IMR-90 (cell line): ENCODE measurements around the gene ZC3H12D. TPM values are rescaled to one million over a fixed set of nuclear protein-coding genes. Genes with fewer than 3 reads are reported as not detected.

Experiments
- ATAC-seq: fragments of 200-7000 bp; cut with Tn5 transposase; 2 replicates; pipeline ENCODE4 v1.9.1; 2020; ENCODE audit warnings: low read depth, mild to moderate bottlenecking, moderate library complexity
- BruUV-seq: library from RNA; stranded (reverse); fragments of 400-500 nt; replicated peaks from 2 replicates; lab custom pipeline; 2021; lab: Mats Ljungman, UMichigan
- CTCF ChIA-PET: fragments of 300-600 bp; formaldehyde crosslinking; extraction: SDS; loops from one replicate; lab custom pipeline; 2021; ENCODE audit warnings: antibody characterized with exemption; lab: Yijun Ruan, JAX
- POLR2A ChIA-PET: fragments of 300-600 bp; sonication (Branson Sonifier 250); formaldehyde crosslinking; loops from one replicate; lab custom pipeline; 2022; ENCODE audit warnings: antibody characterized with exemption; ENCODE audit not compliant: unreplicated experiment; lab: Charles Lee
- DNase-seq: peaks from one replicate; pipeline ENCODE4 v3.0.0; 2013
- H2AFZ ChIP-seq: replicated peaks from 2 replicates; pipeline ENCODE3; 2013; ENCODE audit warnings: low read length, mild to moderate bottlenecking; ENCODE audit not compliant: poor library complexity
- H2AK5ac ChIP-seq: 2 replicates; pipeline ENCODE4 v1.6.1; 2013; ENCODE audit warnings: low read depth, low read length, inconsistent platforms
- H2AK9ac ChIP-seq: replicated peaks from 2 replicates; pipeline ENCODE3; 2013; ENCODE audit warnings: mild to moderate bottlenecking, low read depth, low read length, moderate library complexity; ENCODE audit not compliant: poor library complexity
- H2BK120ac ChIP-seq: 2 replicates; pipeline ENCODE4 v1.6.1; 2013; ENCODE audit warnings: low read depth, low read length, inconsistent platforms
- H2BK15ac ChIP-seq: 3 replicates; pipeline ENCODE4 v1.6.1; 2013; ENCODE audit warnings: low read depth, low read length, inconsistent platforms
- H2BK20ac ChIP-seq: 2 replicates; pipeline ENCODE4 v1.6.1; 2013; ENCODE audit warnings: low read depth, mild to moderate bottlenecking, inconsistent platforms, low read length, moderate library complexity
- H2BK5ac ChIP-seq: 2 replicates; pipeline ENCODE4 v1.6.1; 2013; ENCODE audit warnings: mild to moderate bottlenecking, low read depth, low read length, inconsistent platforms; ENCODE audit not compliant: poor library complexity, severe bottlenecking
- H3K14ac ChIP-seq: replicated peaks from 2 replicates; pipeline ENCODE4 v1.6.1; 2013; ENCODE audit warnings: low read depth, low read length, inconsistent platforms
- H3K18ac ChIP-seq: 2 replicates; pipeline ENCODE4 v1.6.1; 2013; ENCODE audit warnings: low read depth, low read length, control low read depth
- H3K23ac ChIP-seq: 2 replicates; pipeline ENCODE4 v1.6.1; 2013; ENCODE audit warnings: low read depth, low read length, inconsistent platforms
- H3K27ac ChIP-seq: 2 replicates; pipeline ENCODE4 v1.5.1; 2013; ENCODE audit warnings: mild to moderate bottlenecking, control low read depth, low read length; ENCODE audit not compliant: insufficient read depth
- H3K27me3 ChIP-seq: 2 replicates; pipeline ENCODE4 v1.6.1; 2013; ENCODE audit warnings: low read length; ENCODE audit not compliant: control insufficient read depth, insufficient read depth
- H3K36me3 ChIP-seq: 2 replicates; pipeline ENCODE4 v1.6.1; 2013; ENCODE audit warnings: low read length, mixed read lengths; ENCODE audit not compliant: control insufficient read depth, insufficient read depth
- H3K4ac ChIP-seq: 2 replicates; pipeline ENCODE4 v1.6.1; 2013; ENCODE audit warnings: low read depth, low read length, inconsistent platforms
- H3K4me1 ChIP-seq: 2 replicates; pipeline ENCODE4 v1.6.1; 2013; ENCODE audit warnings: low read length, mixed read lengths; ENCODE audit not compliant: control insufficient read depth, insufficient read depth
- H3K4me2 ChIP-seq: 2 replicates; pipeline ENCODE4 v1.6.1; 2013; ENCODE audit warnings: low read depth, mild to moderate bottlenecking, control low read depth, low read length, moderate library complexity
- H3K4me3 ChIP-seq: 2 replicates; pipeline ENCODE4 v1.5.1; 2013; ENCODE audit warnings: low read depth, mild to moderate bottlenecking, control low read depth, low read length, moderate library complexity; ENCODE audit not compliant: insufficient read depth
- H3K56ac ChIP-seq: 2 replicates; pipeline ENCODE4 v1.6.1; 2013; ENCODE audit warnings: low read length, inconsistent platforms; ENCODE audit not compliant: insufficient read depth; ENCODE audit errors: extremely low read depth
- H3K79me1 ChIP-seq, 2 experiments: 2 replicates each; pipeline ENCODE4 v1.6.1; 2013; ENCODE audit warnings: low read length in 2 of 2, inconsistent platforms in 1 of 2, low read depth in 1 of 2
- H3K9ac ChIP-seq: 2 replicates; pipeline ENCODE4 v1.6.1; 2013; ENCODE audit warnings: low read depth, low read length, control low read depth
- H3K9me1 ChIP-seq: 2 replicates; pipeline ENCODE4 v1.6.1; 2013; ENCODE audit warnings: low read length, inconsistent platforms; ENCODE audit not compliant: insufficient read depth
- H3K9me3 ChIP-seq: 2 replicates; pipeline ENCODE4 v1.6.1; 2013; ENCODE audit warnings: low read length; ENCODE audit not compliant: control insufficient read depth, insufficient read depth
- H4K20me1 ChIP-seq: 2 replicates; pipeline ENCODE4 v1.6.1; 2013; ENCODE audit warnings: low read length, inconsistent platforms; ENCODE audit not compliant: insufficient read depth
- H4K5ac ChIP-seq: 2 replicates; pipeline ENCODE4 v1.6.1; 2013; ENCODE audit warnings: mild to moderate bottlenecking, low read depth, low read length, control low read depth
- H4K8ac ChIP-seq, 2 experiments: 2 replicates each; pipeline ENCODE4 v1.6.1; 2013; ENCODE audit warnings: low read depth in 2 of 2, low read length in 2 of 2, control low read depth in 1 of 2, inconsistent platforms in 1 of 2
- H4K91ac ChIP-seq: 2 replicates; pipeline ENCODE4 v1.6.1; 2013; ENCODE audit warnings: low read depth, low read length, inconsistent platforms; ENCODE audit not compliant: insufficient read depth
- BHLHE40 ChIP-seq: fragments of 150-350 bp; IDR thresholded peaks from 2 replicates; pipeline ENCODE4 v1.6.1; 2016; ENCODE audit warnings: mild to moderate bottlenecking, low read depth, low read length
- CEBPB ChIP-seq: IDR thresholded peaks from 2 replicates; pipeline ENCODE4 v1.6.1; 2012; ENCODE audit warnings: low read depth, low read length, improper control_type of control experiment
- CHD1 ChIP-seq: IDR thresholded peaks from 2 replicates; pipeline ENCODE4 v1.6.1; 2012; ENCODE audit warnings: low read depth, low read length, improper control_type of control experiment
- CTCF ChIP-seq: conservative IDR thresholded peaks from 2 replicates; pipeline ENCODE4 v1.5.1; 2012; ENCODE audit warnings: mild to moderate bottlenecking, low read depth, low read length, improper control_type of control experiment
- FOS ChIP-seq: fragments of 150-350 bp; IDR thresholded peaks from 2 replicates; pipeline ENCODE4 v1.6.1; 2016; ENCODE audit warnings: low read depth, low read length
- MAFK ChIP-seq: IDR thresholded peaks from 2 replicates; pipeline ENCODE4 v1.6.1; 2012; ENCODE audit warnings: low read depth, low read length, improper control_type of control experiment
- MAZ ChIP-seq: IDR thresholded peaks from 2 replicates; pipeline ENCODE4 v1.6.1; 2012; ENCODE audit warnings: low read depth, mild to moderate bottlenecking, low read length, improper control_type of control experiment, moderate library complexity, borderline replicate concordance
- MXI1 ChIP-seq: IDR thresholded peaks from 2 replicates; pipeline ENCODE4 v1.6.1; 2012; ENCODE audit warnings: low read depth, mild to moderate bottlenecking, low read length, moderate library complexity, borderline replicate concordance
- NFE2L2 ChIP-seq: fragments of 150-350 bp; IDR thresholded peaks from 2 replicates; pipeline ENCODE4 v1.6.1; 2016; ENCODE audit warnings: low read depth, mild to moderate bottlenecking, low read length
- POLR2A ChIP-seq: IDR thresholded peaks from 2 replicates; pipeline ENCODE4 v1.6.1; 2012; ENCODE audit warnings: mild to moderate bottlenecking, low read depth, low read length
- RCOR1 ChIP-seq: IDR thresholded peaks from 2 replicates; pipeline ENCODE4 v1.6.1; 2012; ENCODE audit warnings: mild to moderate bottlenecking, low read length, improper control_type of control experiment; ENCODE audit not compliant: insufficient replicate concordance
- RFX5 ChIP-seq: IDR thresholded peaks from 2 replicates; pipeline ENCODE4 v1.8.0; 2012; ENCODE audit warnings: low read depth, mild to moderate bottlenecking, low read length, moderate library complexity
- SMC3 ChIP-seq: fragments of 150-350 bp; IDR thresholded peaks from 2 replicates; pipeline ENCODE4 v1.6.1; 2016; ENCODE audit warnings: low read depth, mild to moderate bottlenecking, antibody characterized with exemption, low read length, moderate library complexity
- USF2 ChIP-seq: fragments of 150-350 bp; IDR thresholded peaks from 2 replicates; pipeline ENCODE4 v1.6.1; 2017; ENCODE audit warnings: mild to moderate bottlenecking, antibody characterized with exemption, low read length, low read depth
- WGBS, 2 experiments: methylation state at CpG; one replicate each; pipeline versions ENCODE4 v1.1.5 to v1.1.7; 2013; ENCODE audit warnings: missing lambda C conversion rate in 2 of 2; ENCODE audit not compliant: insufficient read length in 1 of 2; ENCODE audit errors: extremely low coverage in 2 of 2; 5-methylcytosine and 5-hydroxymethylcytosine counted together
- dilution Hi-C: fragments of 300-500 bp; cut with HindIII; formaldehyde crosslinking; loops from one replicate; pipeline ENCODE4 v1.14.3; 2018; ENCODE audit warnings: low sequenced_read_pairs; ENCODE audit not compliant: unreplicated experiment
- in situ Hi-C: fragments of 300-500 bp; cut with MboI; formaldehyde crosslinking; loops from 3 replicates; pipeline ENCODE4 v1.14.3; 2019; ENCODE audit warnings: low sequenced_read_pairs, inconsistent platforms, mixed read lengths
- intact Hi-C: fragments of 100-400 bp; cut with micrococcal nuclease; formaldehyde crosslinking; loops from 2 replicates; pipeline ENCODE4 v1.10.0; 2022
- polyA plus RNA-seq, 3 experiments: library from polyadenylated mRNA; depleted of rRNA; stranded (reverse); fragments of >200 nt; gene quantifications; 2 replicates each; pipeline ENCODE4 v1.2.3, GENCODE V29; 2012; ENCODE audit warnings: low replicate concordance in 1 of 3
- total RNA-seq: library from RNA; depleted of rRNA; stranded (reverse); fragments of >200 nt; gene quantifications from 2 replicates; pipeline ENCODE4 v1.2.3, GENCODE V29; 2012
- TF ChIP-seq, protein P1 (sequence below): fragments of 150-350 bp; IDR thresholded peaks from 2 replicates; pipeline ENCODE4 v1.6.1; 2016; ENCODE audit warnings: low read depth, mild to moderate bottlenecking, low read length, moderate library complexity, borderline replicate concordance

The ZC3H12D gene
- total and polyA plus RNA-seq, 2 of the 4 experiments (the other 2 are of a cell fraction) = under 0.01 to 0.12 TPM

- no TSS peak for BruUV-seq
- intact Hi-C loops = no loop called here
These were observed 5.2 kb upstream of the ZC3H12D start for GRCh38 chr6:149489967-149490366.

More at GRCh38 chr6:149489967-149490366, 5.2 kb upstream of the ZC3H12D start:
- Histone ChIP-seq H2BK120ac (no peak overlapping the region), H4K8ac (no peak overlapping the region), H3K79me1 (no peaks in the 10 kb centered on the region), H2BK20ac (no peak overlapping the region), H4K20me1 (no peaks in the 10 kb centered on the region), H3K9ac (no peak overlapping the region), H2AFZ (no peak overlapping the region), H3K4ac (no peak overlapping the region), H2AK5ac (no peak overlapping the region), H4K91ac (no peak overlapping the region), H4K5ac (no peak overlapping the region), H3K27me3 (no peaks in the 10 kb centered on the region; the same call in 1 of the 2 replicates), H2BK5ac (no peak overlapping the region), H3K4me1 (peaks cover 3% of the 10 kb centered on the region; the same call in 1 of the 2 replicates), H3K18ac (no peak overlapping the region), H3K36me3 (no peaks in the 10 kb centered on the region), H3K4me2 (no peak overlapping the region), H3K23ac (peak overlapping the region; percentile 66; the same call in 1 of the 2 replicates), H3K9me1 (no peaks in the 10 kb centered on the region; the same call in 1 of the 2 replicates), H2BK15ac (no peak overlapping the region), H3K9me3 (no peaks in the 10 kb centered on the region), H3K27ac (no peak overlapping the region), H3K14ac (no peak overlapping the region), H3K56ac (no peak overlapping the region), H3K4me3 (no peak overlapping the region), H2AK9ac (no peak overlapping the region)
- DNase-seq (no peak), ATAC-seq (no peak)
- ChIA-PET CTCF (interaction anchor here (0.5 to 0.8 kb wide), 2 partner anchors 9 to 10 kb away, joined by 3 to 5 read pairs; no protein-coding TSS in a partner anchor), POLR2A (interaction anchor here (0.6 kb wide), 1 partner anchor 25 kb away, joined by 3 read pairs; no protein-coding TSS in a partner anchor)
- in situ Hi-C loops (no loop called here), dilution Hi-C loops (no loop called here)
- 80% methylated on average over 2 of the region's 4 CpGs; no CpG with 5 or more reads in 1 of the 2 experiments for WGBS, 2 experiments
- TF ChIP-seq CEBPB (no peak), POLR2A (no peak), FOS (no peak), MAFK (no peak), SMC3 (no peak), RCOR1 (no peak), MXI1 (no peak), USF2 (no peak), BHLHE40 (no peak), MAZ (no peak), CTCF (no peak), CHD1 (no peak), NFE2L2 (no peak), RFX5 (no peak)
- TF ChIP-seq, protein P1, sequence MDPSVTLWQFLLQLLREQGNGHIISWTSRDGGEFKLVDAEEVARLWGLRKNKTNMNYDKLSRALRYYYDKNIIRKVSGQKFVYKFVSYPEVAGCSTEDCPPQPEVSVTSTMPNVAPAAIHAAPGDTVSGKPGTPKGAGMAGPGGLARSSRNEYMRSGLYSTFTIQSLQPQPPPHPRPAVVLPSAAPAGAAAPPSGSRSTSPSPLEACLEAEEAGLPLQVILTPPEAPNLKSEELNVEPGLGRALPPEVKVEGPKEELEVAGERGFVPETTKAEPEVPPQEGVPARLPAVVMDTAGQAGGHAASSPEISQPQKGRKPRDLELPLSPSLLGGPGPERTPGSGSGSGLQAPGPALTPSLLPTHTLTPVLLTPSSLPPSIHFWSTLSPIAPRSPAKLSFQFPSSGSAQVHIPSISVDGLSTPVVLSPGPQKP = no peak
